Stimulated activated CD8-positive, alpha-beta memory T cell treated with anti-CD3 and anti-CD28 coated beads, Interleukin-15, amount 100 ng/mL, for 4 hours (primary cell): ENCODE data around the gene CYGB.
"Not testable (repeated sequence)": the region's sequence is repeated elsewhere in the genome, so short reads cannot be mapped to it uniquely, and the experiment has no call there.

Source experiments
- DNase-seq, 2 donors: peaks; one replicate each; pipeline ENCODE4 v3.0.0-alpha.2; 2020; ENCODE audit warnings: low read depth in 2 of 2

CYGB gene

GRCh38 chr17:76567634-76568432 is 30.3 kb upstream of the CYGB start:
- no peak for DNase-seq

DNA sequence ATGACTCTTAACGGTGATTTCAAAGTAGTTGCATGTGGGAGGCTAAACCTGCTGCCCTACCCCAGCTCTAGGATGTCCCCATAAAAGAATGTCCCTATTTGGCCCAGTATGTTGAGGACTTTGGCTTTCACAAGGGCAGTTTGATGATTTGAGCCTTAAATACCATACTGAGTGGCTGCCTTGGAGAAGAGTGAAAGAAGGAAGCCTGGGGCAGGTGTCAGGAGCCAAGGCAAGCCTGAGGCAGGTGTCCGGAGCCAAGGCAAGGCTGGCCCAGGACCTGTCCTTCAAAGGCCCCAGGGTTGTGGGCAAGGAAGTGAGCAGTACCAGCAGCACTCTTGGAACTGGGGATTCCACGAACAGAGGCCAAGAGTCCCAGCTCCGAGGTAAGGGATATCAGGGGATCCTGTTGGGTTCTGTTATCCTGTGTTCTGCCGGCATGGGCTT is 29.5 kb upstream of the CYGB start:
- DNase-seq = no peak

GRCh38 chr17:76566613-76566943 is 29.1 kb upstream of the CYGB start:
- no peak for DNase-seq

GRCh38 chr17:76565728-76566612 is 28.5 kb upstream of the CYGB start:
- no peak for DNase-seq

DNA sequence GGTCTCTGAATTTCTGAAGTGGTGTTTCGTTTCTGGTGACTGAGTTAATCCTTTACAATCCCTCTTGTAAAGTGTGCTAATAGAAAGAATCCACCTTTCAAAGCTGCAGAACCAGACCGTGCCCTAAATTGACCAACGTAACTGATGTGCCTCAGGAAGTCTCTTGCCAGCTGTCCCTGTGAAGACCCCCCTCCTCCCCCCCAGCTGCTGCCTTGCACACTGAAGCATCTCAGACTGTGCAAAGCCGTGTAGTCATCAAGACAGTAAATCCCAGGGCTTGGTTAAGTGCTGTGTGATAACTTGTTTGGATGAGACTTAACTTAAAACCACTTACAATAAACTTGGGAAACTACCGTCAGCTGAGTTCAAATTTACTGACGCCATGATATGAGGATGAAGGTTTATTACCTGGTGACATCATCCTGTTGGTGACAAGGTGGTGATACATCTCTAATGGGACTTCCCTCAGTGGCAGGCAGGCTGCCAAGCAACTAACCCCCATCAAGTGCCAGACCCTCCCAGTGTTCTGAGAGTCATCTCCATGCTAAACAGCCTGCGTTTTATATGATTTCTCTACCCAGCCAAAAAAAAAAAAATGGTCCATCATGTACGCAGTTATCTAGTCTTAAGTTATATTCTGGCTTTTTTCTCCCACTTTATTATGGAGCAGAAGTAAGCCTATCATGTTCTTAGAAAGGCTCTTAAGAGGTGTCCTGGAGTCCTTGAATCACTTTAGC is 27.6 kb upstream of the CYGB start:
- not testable (repeated sequence) for DNase-seq

- DNase-seq = not testable (repeated sequence)
Observed at GRCh38 chr17:76563359-76563758, 25.9 kb upstream of the CYGB start.

DNA sequence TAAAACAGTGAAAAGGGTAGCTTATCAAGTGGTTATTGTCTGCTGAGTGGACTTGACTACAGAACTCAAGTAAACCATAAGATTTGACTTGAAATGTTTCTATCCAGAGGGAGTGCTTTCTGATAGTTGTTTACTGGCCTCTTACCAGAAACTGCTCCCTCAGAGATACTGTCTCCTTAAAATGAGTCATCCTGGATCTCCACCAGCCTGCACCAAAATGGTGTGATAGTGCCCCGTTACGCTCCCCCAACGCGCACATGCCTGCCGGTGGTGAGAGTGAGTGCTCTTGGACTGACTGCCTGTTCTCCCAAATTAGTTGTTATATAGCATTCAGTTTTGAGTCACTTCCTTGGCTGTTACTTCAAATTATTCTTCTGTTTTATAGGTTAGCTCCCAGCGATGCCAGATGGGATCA is 25.2 kb upstream of the CYGB start:
- DNase-seq = no peak

DNA sequence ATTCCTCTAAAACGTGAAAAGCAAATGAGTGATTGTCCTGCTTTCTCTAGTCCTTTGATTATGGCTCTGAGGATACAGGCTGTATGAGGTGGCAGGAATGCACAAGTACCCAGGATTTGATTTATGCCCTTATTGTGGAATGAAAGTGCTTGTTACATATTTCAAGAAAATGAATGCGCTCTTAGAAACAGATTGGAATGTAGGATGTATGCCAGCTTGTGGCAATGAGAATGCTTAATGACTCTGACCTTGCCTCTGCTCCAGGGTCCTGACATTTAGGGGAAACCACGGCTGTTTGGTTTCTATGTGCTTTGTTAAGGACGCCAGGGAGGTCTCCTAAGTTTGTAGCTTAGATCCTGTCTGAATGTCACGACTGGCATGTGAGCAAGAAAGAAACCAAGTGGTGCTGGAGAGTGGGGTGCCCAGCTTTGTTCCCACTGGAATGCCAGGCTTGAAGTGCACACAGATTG is 24.3 kb upstream of the CYGB start:
- no peak for DNase-seq

GRCh38 chr17:76561332-76561731 is 23.8 kb upstream of the CYGB start:
- no peak for DNase-seq

- no peak for DNase-seq
Observed at GRCh38 chr17:76560877-76561221, 23.3 kb upstream of the CYGB start.

- no peak for DNase-seq
Observed at GRCh38 chr17:76560036-76560876, 22.7 kb upstream of the CYGB start.

DNA sequence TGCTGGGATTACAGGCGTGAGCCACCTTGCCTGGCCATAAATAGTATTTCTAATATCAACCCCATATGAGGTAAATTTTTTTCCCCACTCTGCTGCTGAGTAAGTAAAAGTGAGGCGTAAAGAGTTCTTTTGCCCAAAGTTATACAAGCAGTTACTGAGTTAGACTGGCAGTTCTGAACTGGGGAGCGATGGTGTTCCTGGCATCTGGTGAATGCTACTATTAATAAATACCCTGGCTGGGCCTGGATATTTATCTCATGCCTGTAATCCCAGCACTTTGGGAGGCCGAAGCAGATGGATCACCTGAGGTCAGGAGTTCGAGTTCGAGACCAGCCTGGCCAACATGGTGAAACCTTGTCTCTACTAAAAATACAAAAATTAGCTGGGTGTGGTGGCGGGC is 22.0 kb upstream of the CYGB start:
- not testable (repeated sequence) for DNase-seq

DNA sequence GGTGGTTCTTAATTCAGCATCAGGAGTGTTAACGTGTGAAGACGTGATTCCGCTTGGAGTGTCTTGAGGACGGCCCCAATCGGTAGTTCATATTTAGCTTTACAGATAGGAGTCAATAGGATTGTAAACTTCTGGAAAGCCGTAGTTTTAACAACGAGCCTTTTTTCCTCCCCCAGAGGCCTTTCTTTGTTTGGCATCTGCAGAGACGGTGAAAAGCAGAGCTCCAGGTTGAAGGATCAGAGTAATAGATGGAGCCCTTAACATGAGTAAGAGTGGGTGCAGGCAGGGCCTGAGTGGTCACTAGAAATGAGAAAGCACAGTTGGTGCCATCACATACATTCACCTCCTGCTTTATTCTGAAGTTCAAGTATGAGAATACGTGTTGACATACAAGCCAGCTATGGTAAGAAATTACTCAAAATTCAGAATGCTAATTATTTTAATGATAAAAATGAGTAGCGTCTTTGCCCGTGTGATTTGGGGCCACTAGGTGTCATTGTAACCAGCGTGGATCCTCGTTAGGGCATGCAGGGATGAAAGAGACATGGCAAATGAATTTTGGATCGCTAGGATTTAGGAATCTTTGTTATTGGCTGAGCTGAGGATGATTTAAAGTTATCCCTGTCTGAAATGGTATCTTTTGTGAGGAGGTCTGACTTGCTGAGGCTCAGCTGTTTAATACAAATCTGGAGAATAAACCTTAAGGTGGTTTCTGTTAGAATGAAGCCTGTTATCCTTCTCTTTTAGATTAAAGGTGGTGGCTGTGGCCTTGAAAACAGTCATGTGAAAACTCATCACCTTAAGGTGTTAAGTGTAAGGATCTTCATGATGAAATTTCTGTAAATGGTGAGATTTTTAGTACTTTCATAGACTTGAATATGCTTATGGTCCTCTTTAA is 20.9 kb upstream of the CYGB start:
- DNase-seq = no peak

DNA sequence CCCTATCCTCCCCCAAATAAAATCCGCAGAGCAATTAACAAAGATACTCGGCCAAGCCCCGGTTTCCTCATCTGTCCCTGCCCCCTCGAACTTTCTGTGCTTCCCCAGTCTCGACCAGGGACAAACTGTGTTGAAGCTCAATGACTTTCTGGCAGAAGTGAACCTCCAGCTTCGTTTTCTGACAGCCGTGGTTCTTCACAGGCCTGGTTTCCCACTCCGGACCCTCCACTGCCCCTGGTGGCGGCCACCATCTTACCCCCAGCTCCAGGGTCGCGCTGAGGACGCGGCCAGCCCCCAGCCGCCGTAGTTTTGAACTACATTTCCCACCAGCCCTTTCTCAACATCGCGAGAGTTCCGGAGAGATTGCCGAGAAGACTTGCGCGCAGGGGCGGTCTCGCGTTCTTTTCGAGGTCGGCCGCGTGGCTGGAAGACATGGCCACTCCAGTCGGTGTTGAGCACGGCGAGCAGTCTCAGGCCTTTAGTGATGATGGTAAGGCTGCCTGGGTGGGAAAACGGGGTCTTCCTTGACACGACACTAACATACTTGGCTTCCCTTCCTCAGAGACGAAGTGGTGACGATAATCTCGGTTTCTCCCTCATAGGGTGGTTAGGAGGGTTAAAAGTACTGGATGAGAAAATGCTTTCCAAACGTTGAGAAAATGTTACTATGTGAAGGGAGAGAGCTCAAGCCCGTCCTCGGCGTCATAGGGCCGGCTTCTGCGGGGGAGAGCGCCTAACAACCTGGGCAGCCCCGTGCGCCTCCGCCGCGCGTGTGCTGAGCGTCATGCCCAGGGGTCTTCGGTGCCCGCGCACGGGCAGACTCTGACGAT is 20.1 kb upstream of the CYGB start:
- DNase-seq = peak; percentile 81 to 88

DNA sequence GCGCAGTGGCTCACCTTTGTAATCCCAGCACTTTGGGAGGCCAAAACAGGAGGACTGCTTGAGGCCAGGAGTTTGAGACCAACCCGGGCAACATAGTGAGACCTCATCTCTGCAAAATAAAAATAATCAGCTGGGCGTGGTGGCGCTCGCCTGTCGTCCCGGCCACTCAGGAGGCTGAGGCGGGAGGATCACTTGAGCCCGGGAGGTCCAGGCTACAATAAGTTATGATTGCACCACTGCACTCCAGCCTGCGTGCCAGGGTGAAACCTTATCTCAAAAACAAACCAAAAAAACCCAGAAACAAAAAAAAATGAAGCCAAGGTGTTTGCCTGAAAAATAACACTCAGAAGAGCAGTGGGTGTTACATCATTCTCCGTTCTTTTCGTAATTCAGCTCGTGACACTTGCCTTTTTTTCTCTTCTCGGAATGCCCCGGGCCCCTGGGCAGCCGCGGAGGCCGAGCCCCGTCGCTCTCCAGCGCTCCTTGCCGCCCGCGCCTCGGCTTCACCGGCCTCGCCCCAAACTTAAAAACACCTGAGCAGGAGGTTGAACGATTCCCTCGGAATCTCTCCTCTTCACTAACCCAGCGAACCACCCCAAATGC is 19.4 kb upstream of the CYGB start:
- DNase-seq = no peak

DNA sequence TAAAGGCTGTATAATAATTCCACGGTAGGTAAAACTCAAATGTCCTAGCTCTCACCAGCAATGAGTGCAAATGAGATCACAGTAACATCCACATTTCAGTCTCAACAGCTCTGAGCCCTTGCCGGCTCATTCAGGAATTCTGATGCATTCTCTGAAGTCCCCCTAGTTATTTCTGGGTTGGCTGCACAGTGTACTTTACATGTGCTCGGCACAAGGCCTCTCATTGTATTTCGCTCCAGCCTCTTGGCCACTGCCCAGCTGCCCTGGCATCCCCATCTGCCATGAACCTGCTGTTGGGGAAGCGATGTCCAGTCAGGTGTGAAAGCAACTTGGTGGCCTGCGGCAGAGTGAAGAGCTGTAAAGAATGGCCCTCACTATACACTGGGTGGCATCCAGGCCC is 16.6 kb upstream of the CYGB start:
- no peak for DNase-seq

DNA sequence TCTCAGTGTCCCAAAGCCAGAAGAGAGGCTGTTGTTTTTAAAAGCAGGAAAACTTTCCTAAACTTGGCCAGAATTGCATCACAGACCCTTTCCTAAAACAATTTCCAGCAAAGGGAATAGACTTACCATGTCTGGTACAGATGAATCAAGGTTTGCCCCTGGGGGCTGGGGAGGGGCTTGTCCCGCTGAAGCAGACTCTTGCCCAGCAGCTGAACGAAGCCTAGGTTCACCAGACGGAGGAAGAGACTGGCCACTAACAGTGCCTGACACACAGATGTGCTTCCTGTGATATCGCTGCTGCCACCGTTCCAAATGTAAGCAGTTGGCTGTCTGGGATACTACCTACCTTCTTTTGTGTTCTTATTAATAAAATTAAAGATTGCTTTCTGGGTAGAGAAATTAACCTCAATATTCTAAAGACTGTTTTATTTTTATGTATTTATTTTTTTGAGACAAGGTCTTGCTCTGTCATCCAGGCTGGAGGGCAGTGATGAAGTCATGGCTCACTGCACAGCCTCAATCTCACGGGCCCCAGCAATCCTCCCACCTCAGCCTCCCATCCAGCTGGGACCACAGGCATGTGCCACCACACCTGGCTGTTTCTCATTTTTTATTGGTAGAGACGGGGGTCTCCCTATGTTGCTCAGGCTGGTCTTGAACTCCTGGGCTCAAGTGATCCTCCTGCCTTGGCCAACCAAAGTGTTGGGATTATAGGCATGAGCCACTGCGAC is 15.8 kb upstream of the CYGB start:
- DNase-seq = no peak

- no peak for DNase-seq
Observed at GRCh38 chr17:76551685-76552084, 14.2 kb upstream of the CYGB start.
